Endothelial cell of umbilical vein (primary cell): ENCODE measurements around the gene RAB11FIP3. TPM values are rescaled to one million over a fixed set of nuclear protein-coding genes. Genes with fewer than 3 reads are reported as not detected.
A peak's percentile ranks its signal among the peaks of the same experiment; 100 is the strongest.

ENCODE experiments used
- BruUV-seq: library from RNA; stranded (reverse); fragments of 400-500 nt; replicated peaks from 2 replicates; lab custom pipeline; 2021; lab: Mats Ljungman, UMichigan
- CTCF ChIA-PET: fragments of 300-600, 350-600 bp; sonication (Branson Sonifier 250); formaldehyde crosslinking; loops from one replicate; lab custom pipeline; 2021; ENCODE audit warnings: antibody characterized with exemption, inconsistent platforms; lab: Charles Lee
- POLR2A ChIA-PET: fragments of 300-600, 350-600 bp; sonication (Branson Sonifier 250); formaldehyde crosslinking; loops from one replicate; lab custom pipeline; 2021; ENCODE audit warnings: antibody characterized with exemption, inconsistent platforms; lab: Charles Lee
- DNase-seq: peaks from one replicate; pipeline ENCODE4 v3.0.0-alpha.2; 2011; ENCODE audit warnings: low read depth, low spot score
- FAIRE-seq: peaks from 2 replicates; lab custom pipeline; 2011; peaks lifted over from hg19 to GRCh38; lab: Jason Lieb, UNC
- H2AFZ ChIP-seq: 2 replicates; pipeline ENCODE4 v1.6.0; 2012; ENCODE audit warnings: low read depth, low read length, control low read depth, inconsistent platforms
- H3K27ac ChIP-seq: 2 replicates; pipeline ENCODE4 v1.5.1; 2011; ENCODE audit warnings: low read depth, mild to moderate bottlenecking, control low read depth, low read length, moderate library complexity; ENCODE audit not compliant: insufficient read depth
- H3K27me3 ChIP-seq, 2 experiments: 2 replicates each; pipeline versions ENCODE4 v1.6.0 to v1.6.1; 2011; ENCODE audit warnings: low read length in 2 of 2, mixed read lengths in 1 of 2; ENCODE audit not compliant: control insufficient read depth in 2 of 2, insufficient read depth in 2 of 2
- H3K36me3 ChIP-seq, 2 experiments: 2 replicates in 1 of 2; 3 replicates in 1 of 2; pipeline ENCODE4 v1.5.1; 2011; ENCODE audit warnings: low read length in 2 of 2, mild to moderate bottlenecking in 1 of 2, moderate library complexity in 1 of 2; ENCODE audit not compliant: control insufficient read depth in 2 of 2, insufficient read depth in 2 of 2; ENCODE audit errors: extremely low read depth in 1 of 2
- H3K4me1 ChIP-seq: 3 replicates; pipeline ENCODE4 v1.5.1; 2011; ENCODE audit warnings: mild to moderate bottlenecking, low read length; ENCODE audit not compliant: control insufficient read depth, insufficient read depth; ENCODE audit errors: extremely low read depth
- H3K4me2 ChIP-seq: 2 replicates; pipeline ENCODE4 v1.6.1; 2011; ENCODE audit warnings: low read length, control low read depth, mixed read lengths; ENCODE audit not compliant: insufficient read depth
- H3K4me3 ChIP-seq, 3 experiments: fragments of 200-600 bp in 1 of 3; sonication (generic), shearing (Covaris generic) in 1 of 3; replicated peaks in 1 of 3; 2 replicates each; pipeline ENCODE4 v1.5.1; 2011 to 2016; ENCODE audit warnings: control low read depth in 3 of 3, low read length in 3 of 3, mild to moderate bottlenecking in 2 of 3, inconsistent platforms in 1 of 3, low read depth in 1 of 3, moderate library complexity in 1 of 3; ENCODE audit not compliant: insufficient read depth in 1 of 3
- H3K79me2 ChIP-seq: 2 replicates; pipeline ENCODE4 v1.6.0; 2012; ENCODE audit warnings: low read length, inconsistent platforms; ENCODE audit not compliant: control insufficient read depth, insufficient read depth
- H3K9ac ChIP-seq: replicated peaks from 2 replicates; pipeline ENCODE3; 2011; ENCODE audit warnings: low read length, control low read depth; ENCODE audit not compliant: insufficient read depth; ENCODE audit errors: extremely low read depth
- H3K9me1 ChIP-seq: replicated peaks from 3 replicates; pipeline ENCODE4 v1.6.0; 2011; ENCODE audit warnings: mild to moderate bottlenecking, low read length; ENCODE audit not compliant: control insufficient read depth, insufficient read depth; ENCODE audit errors: extremely low read depth
- H3K9me3 ChIP-seq: replicated peaks from 2 replicates; pipeline ENCODE4 v1.5.1; 2012; ENCODE audit warnings: low read length, inconsistent platforms; ENCODE audit not compliant: control insufficient read depth, insufficient read depth
- H4K20me1 ChIP-seq: replicated peaks from 2 replicates; pipeline ENCODE3; 2011; ENCODE audit warnings: mild to moderate bottlenecking, low read length; ENCODE audit not compliant: control insufficient read depth, insufficient read depth; ENCODE audit errors: extremely low read depth
- CTCF ChIP-seq, 2 donors: IDR thresholded peaks; 1 replicate in 1 of 2; 2 replicates in 1 of 2; pipeline ENCODE4 v1.5.1; 2011; ENCODE audit warnings: low read length in 2 of 2, mild to moderate bottlenecking in 2 of 2, moderate library complexity in 2 of 2, control low read depth in 1 of 2, inconsistent platforms in 1 of 2, low read depth in 1 of 2; ENCODE audit not compliant: insufficient read depth in 1 of 2; ENCODE audit errors: extremely low read depth in 1 of 2
- MYC ChIP-seq: IDR thresholded peaks from one replicate; pipeline ENCODE4 v1.6.1; 2011; ENCODE audit warnings: mild to moderate bottlenecking, low read depth, low read length
- dilution Hi-C: fragments of 300-500 bp; cut with MboI; formaldehyde crosslinking; loops from one replicate; pipeline ENCODE4 v1.15.0; 2019; ENCODE audit warnings: low sequenced_read_pairs; ENCODE audit not compliant: extremely low pct_ligation_motif_present
- intact Hi-C: fragments of 100-400 bp; cut with micrococcal nuclease; formaldehyde crosslinking; loops from one replicate; pipeline ENCODE4 v1.10.0; 2022
- polyA plus RNA-seq, 4 experiments: library from polyadenylated mRNA; depleted of rRNA in 3 of 4; stranded (reverse) in 3 of 4; unstranded in 1 of 4; fragments of >200 nt; gene quantifications; 2 replicates each; pipeline versions ENCODE4 v1.2.1 to v1.2.3, GENCODE V29; 2011 to 2012; ENCODE audit warnings: missing spikeins in 1 of 4
- total RNA-seq: library from RNA; stranded (reverse); gene quantifications from 2 replicates; pipeline ENCODE4 v1.2.3, GENCODE V29; 2021

The RAB11FIP3 gene
- total and polyA plus RNA-seq, 2 donors (not counting 3 experiments of a cell fraction or from before 2014, with no cell fraction given) = 20.5 to 75.9 TPM

- Histone ChIP-seq H3K27me3 (no peaks in the 10 kb centered on the region), H3K9ac (no peak overlapping the region), H3K9me3 (no peaks in the 10 kb centered on the region), H3K4me2 (no peak overlapping the region), H3K4me1 (peaks cover 7% of the 10 kb centered on the region), H3K27ac (peak overlapping the region; percentile 47), H3K4me3 (no peak overlapping the region), H3K9me1 (no peaks in the 10 kb centered on the region), H3K36me3 (peaks cover 0 to 10% of the 10 kb centered on the region in 2 experiments), H3K79me2 (no peaks in the 10 kb centered on the region), H2AFZ (no peak overlapping the region), H4K20me1 (no peaks in the 10 kb centered on the region)
- BruUV-seq = no TSS peak
- POLR2A ChIA-PET = no interaction called here
- FAIRE-seq = peak; percentile 44
- CTCF ChIA-PET = interaction anchor here (1.2 kb wide), 1 partner anchor 11 kb away, joined by 3 read pairs; no protein-coding TSS in a partner anchor
- DNase-seq = peak; percentile 68
- dilution Hi-C loops (no loop called here), intact Hi-C loops (no loop called here)
- TF ChIP-seq CTCF (IDR thresholded peaks at IDR 0.05; ENCODE audit: extremely low read depth in 1 of 2, insufficient read depth in 1 of 2, low read depth in 1 of 2, low read length in 2 of 2) (no peak), MYC (no peak)
Observed at GRCh38 chr16:508884-509736, 83.7 kb downstream of the RAB11FIP3 start.
